Osteocyte (in vitro differentiated cells): ENCODE data around the gene KCNIP4. TPM values are rescaled to one million over a fixed set of nuclear protein-coding genes. Genes with fewer than 3 reads are reported as not detected.

Experiments
- DNase-seq: peaks from one replicate; pipeline ENCODE4 v3.0.0; 2021; ENCODE audit warnings: mixed read lengths; ENCODE audit not compliant: unreplicated experiment; ENCODE audit errors: extremely low spot score
- H3K27ac Mint-ChIP-seq: one replicate; pipeline ENCODE4 v1.8.0; 2021; ENCODE audit warnings: mild to moderate bottlenecking, mixed read lengths; ENCODE audit not compliant: unreplicated experiment
- H3K27me3 Mint-ChIP-seq: one replicate; pipeline ENCODE4 v1.8.0; 2021; ENCODE audit warnings: mixed read lengths; ENCODE audit not compliant: unreplicated experiment
- H3K36me3 Mint-ChIP-seq: one replicate; pipeline ENCODE4 v1.8.0; 2021; ENCODE audit warnings: mixed read lengths; ENCODE audit not compliant: unreplicated experiment
- H3K4me1 Mint-ChIP-seq: one replicate; pipeline ENCODE4 v1.8.0; 2021; ENCODE audit warnings: mixed read lengths; ENCODE audit not compliant: unreplicated experiment
- H3K4me3 Mint-ChIP-seq: one replicate; pipeline ENCODE4 v1.8.0; 2021; ENCODE audit warnings: mild to moderate bottlenecking, moderate library complexity, mixed read lengths; ENCODE audit not compliant: unreplicated experiment
- H3K9me3 Mint-ChIP-seq: one replicate; pipeline ENCODE4 v1.8.0; 2021; ENCODE audit warnings: mixed read lengths; ENCODE audit not compliant: unreplicated experiment
- total RNA-seq: library from RNA; stranded (reverse); gene quantifications from 2 replicates; pipeline ENCODE4 v1.2.1, GENCODE V29; 2021
- TF ChIP-seq, protein P1 (sequence below): fragments of 200-600 bp; sonication (generic); IDR thresholded peaks from 2 replicates; pipeline ENCODE4 v1.5.0; 2021; ENCODE audit warnings: antibody characterized with exemption, mild to moderate bottlenecking, moderate library complexity

The KCNIP4 gene
- total RNA-seq, 1 donor from 2014 or later = 0.24 TPM

DNA sequence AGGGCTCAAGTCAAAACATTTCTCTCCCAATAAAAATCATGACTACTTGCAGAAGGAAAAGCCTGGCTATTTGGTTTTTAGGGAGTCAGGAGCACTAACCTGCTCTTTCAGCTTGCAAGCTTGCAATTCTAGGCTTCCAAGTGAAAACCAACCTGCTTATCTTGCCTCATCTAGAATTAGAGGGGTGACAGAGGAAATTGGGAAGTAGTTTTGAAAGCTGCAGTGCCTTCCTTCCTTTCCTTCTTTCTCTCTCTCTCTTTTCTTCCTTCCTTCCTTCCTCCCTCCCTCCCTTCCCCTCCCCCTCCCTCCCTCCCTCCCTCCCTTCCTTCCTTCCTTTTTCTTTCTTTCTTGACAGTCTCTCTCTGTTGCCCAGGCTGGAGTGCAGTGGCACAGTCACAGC is 417.5 kb downstream of the KCNIP4 start:
- Mint-ChIP-seq H3K4me1 (no peaks in the 10 kb centered on the region), H3K27ac (no peak overlapping the region), H3K27me3 (no peaks in the 10 kb centered on the region), H3K9me3 (no peaks in the 10 kb centered on the region), H3K4me3 (no peak overlapping the region), H3K36me3 (no peaks in the 10 kb centered on the region)
- no peak for DNase-seq
- TF ChIP-seq, protein P1, sequence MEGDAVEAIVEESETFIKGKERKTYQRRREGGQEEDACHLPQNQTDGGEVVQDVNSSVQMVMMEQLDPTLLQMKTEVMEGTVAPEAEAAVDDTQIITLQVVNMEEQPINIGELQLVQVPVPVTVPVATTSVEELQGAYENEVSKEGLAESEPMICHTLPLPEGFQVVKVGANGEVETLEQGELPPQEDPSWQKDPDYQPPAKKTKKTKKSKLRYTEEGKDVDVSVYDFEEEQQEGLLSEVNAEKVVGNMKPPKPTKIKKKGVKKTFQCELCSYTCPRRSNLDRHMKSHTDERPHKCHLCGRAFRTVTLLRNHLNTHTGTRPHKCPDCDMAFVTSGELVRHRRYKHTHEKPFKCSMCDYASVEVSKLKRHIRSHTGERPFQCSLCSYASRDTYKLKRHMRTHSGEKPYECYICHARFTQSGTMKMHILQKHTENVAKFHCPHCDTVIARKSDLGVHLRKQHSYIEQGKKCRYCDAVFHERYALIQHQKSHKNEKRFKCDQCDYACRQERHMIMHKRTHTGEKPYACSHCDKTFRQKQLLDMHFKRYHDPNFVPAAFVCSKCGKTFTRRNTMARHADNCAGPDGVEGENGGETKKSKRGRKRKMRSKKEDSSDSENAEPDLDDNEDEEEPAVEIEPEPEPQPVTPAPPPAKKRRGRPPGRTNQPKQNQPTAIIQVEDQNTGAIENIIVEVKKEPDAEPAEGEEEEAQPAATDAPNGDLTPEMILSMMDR = no peak

DNA sequence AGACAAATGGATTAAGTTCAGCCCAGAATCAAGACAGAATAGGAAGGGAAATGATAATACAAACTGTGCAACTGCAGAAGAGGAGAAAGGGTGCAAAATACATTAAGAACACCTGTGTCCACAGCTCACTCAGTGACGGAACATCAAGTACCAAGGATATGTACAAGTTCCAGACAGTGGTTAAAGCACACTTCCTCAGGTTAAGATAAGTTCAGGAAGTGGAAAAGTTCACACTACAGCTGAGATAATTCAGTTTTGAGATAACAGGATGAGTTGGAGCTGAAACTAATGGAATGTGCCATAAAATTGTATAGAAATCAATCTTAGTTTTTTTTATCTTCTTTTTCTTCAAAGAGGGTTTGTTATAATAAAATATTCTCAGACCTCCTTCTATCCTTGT is 419.4 kb downstream of the KCNIP4 start:
- Mint-ChIP-seq H3K27me3 (no peaks in the 10 kb centered on the region), H3K4me1 (no peaks in the 10 kb centered on the region), H3K36me3 (no peaks in the 10 kb centered on the region), H3K4me3 (no peak overlapping the region), H3K27ac (no peak overlapping the region), H3K9me3 (no peaks in the 10 kb centered on the region)
- DNase-seq = no peak
- TF ChIP-seq, protein P1 = no peak

DNA sequence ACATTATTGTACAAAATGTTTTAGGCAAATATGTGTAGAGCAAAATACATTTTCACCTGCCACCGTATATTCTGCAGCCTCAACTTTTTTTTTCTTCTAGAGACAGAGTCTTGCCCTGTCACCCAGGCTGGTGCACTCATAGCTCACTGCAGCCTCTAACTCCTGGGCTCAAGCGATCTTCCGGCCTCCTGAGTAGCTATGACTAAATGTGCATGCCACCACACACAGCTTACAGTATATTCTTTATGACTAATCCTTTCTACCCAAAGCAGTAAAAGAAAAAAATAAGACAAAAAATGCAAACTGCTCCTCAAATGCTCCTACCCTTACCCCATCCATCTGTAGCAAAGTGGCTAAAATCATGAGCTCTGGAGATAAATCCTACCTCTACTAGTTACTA is 426.3 kb downstream of the KCNIP4 start:
- DNase-seq = no peak
- Mint-ChIP-seq H3K4me1 (no peaks in the 10 kb centered on the region), H3K36me3 (no peaks in the 10 kb centered on the region), H3K27me3 (no peaks in the 10 kb centered on the region), H3K9me3 (no peaks in the 10 kb centered on the region), H3K27ac (no peak overlapping the region), H3K4me3 (no peak overlapping the region)
- TF ChIP-seq, protein P1 = no peak

DNA sequence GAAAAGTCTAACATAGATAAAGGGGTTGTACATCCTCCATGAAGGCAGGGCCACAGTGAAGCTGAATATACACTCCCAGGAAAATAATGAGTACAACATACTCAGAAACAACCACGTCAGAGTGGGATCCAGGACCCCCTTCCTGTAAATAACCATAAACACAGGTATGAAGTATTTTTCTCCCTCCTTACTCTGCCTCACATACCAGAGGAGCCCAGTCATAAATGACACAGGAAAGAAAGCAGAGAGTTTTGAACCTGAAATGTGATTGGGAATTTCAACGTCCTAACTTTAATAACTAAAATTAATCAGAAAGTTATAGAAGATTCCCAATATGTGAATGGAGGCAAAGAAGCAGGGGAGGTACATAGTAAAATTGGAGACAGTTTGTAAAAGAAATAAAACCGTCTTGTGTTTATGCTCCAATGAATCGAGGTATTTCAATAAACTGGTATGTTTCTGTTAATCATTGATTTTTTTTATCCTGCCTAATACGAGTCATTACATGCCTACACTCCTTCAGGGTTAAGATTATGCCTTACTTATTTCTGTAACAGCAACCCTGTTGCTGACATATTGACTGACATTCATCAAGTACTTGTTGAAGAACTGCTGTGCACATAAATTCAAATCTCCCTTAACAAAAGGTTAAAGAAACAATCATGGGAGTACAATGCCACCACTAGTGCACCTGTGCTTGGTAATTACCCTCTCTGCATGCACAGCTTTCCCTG is 431.3 kb downstream of the KCNIP4 start:
- Mint-ChIP-seq H3K27me3 (peaks cover 8% of the 10 kb centered on the region), H3K4me3 (no peak overlapping the region), H3K27ac (no peak overlapping the region), H3K9me3 (no peaks in the 10 kb centered on the region), H3K4me1 (no peaks in the 10 kb centered on the region), H3K36me3 (no peaks in the 10 kb centered on the region)
- TF ChIP-seq, protein P1 = no peak
- no peak for DNase-seq

DNA sequence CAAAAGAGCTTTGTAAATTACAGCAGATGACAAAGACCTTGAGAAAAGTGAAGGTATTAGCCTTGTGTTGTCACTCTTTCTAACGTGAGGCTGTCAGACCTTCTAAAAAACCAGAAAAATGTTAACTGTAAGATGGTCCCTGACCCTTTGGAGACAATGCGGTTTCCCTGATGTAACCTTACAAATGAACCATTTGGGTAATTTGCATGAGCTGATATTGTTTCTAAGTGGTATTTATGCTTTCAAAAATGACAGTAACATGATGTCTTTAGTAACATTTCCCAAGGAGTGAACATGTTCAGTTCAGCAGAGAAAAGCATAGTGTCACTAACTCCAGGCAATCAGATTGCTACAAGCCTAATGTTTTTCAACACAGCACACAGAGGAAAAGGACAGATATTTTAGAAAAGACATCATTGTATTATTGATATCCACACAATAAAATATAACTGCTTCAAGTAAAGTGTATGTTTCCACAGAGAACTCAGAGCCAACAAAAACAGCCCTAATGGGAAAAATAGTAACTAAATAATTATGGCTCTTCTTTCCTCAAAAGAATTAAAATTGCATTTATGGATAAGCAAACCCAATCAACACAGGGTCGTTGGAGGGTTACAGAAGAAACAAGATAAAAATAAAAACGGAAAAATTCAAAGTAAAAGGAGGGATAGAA is 434.4 kb downstream of the KCNIP4 start:
- Mint-ChIP-seq H3K9me3 (no peaks in the 10 kb centered on the region), H3K27me3 (peaks cover 8% of the 10 kb centered on the region), H3K4me1 (no peaks in the 10 kb centered on the region), H3K4me3 (no peak overlapping the region), H3K27ac (no peak overlapping the region), H3K36me3 (no peaks in the 10 kb centered on the region)
- DNase-seq = no peak
- TF ChIP-seq, protein P1 = no peak
